Large intestine (tissue), 3 donors: ENCODE results near the gene TSC22D2. TPM values are rescaled to one million over a fixed set of nuclear protein-coding genes. Genes with fewer than 3 reads are reported as not detected.

ENCODE experiments used
- DNase-seq, 2 donors: peaks; one replicate each; pipeline versions ENCODE4 v3.0.0 to v3.0.0-alpha.2; 2013
- H3K27ac ChIP-seq: one replicate; pipeline ENCODE4 v1.5.1; 2013; ENCODE audit warnings: low read length
- H3K27me3 ChIP-seq: 2 replicates; pipeline ENCODE4 v1.6.1; 2013; ENCODE audit warnings: low read length; ENCODE audit not compliant: control insufficient read depth, insufficient read depth
- H3K36me3 ChIP-seq: 2 replicates; pipeline ENCODE4 v1.6.1; 2013; ENCODE audit warnings: low read length; ENCODE audit not compliant: control insufficient read depth, insufficient read depth
- H3K4me1 ChIP-seq: one replicate; pipeline ENCODE4 v1.6.1; 2013; ENCODE audit warnings: low read length; ENCODE audit not compliant: control insufficient read depth, insufficient read depth
- H3K4me3 ChIP-seq: one replicate; pipeline ENCODE4 v1.5.1; 2013; ENCODE audit warnings: low read length
- H3K9me3 ChIP-seq: one replicate; pipeline ENCODE4 v1.6.1; 2013; ENCODE audit warnings: mild to moderate bottlenecking, low read depth, low read length, moderate library complexity; ENCODE audit not compliant: control insufficient read depth
- WGBS: methylation state at CpG from one replicate; pipeline ENCODE4 v1.1.5; 2013; ENCODE audit warnings: low lambda C conversion rate; ENCODE audit not compliant: insufficient coverage; 5-methylcytosine and 5-hydroxymethylcytosine counted together
- polyA plus RNA-seq: library from polyadenylated mRNA; unstranded; fragments of 120-200 nt; gene quantifications from one replicate; pipeline ENCODE4 v1.2.1, GENCODE V29; 2013

TSC22D2 gene
- polyA plus RNA-seq, 1 donor = 45.0 TPM

GRCh38 chr3:150503402-150504099 lies 95.5 kb downstream of the TSC22D2 start:
- Histone ChIP-seq H3K4me1 (no peaks in the 10 kb centered on the region), H3K9me3 (peaks cover 7% of the 10 kb centered on the region), H3K36me3 (no peaks in the 10 kb centered on the region), H3K4me3 (no peak overlapping the region), H3K27ac (no peak overlapping the region), H3K27me3 (no peaks in the 10 kb centered on the region)
- no CpG with 5 or more reads among the region's 5 CpGs for WGBS
- no peak for DNase-seq

- WGBS = no CpG with 5 or more reads among the region's 3 CpGs
- no peak for DNase-seq
- H3K4me1 ChIP-seq = no peaks in the 10 kb centered on the region
Measured at GRCh38 chr3:150504483-150504882, 96.4 kb downstream of the TSC22D2 start.

GRCh38 chr3:150508401-150508800 lies 100.3 kb downstream of the TSC22D2 start:
- Histone ChIP-seq H3K4me3 (no peak overlapping the region), H3K27me3 (no peaks in the 10 kb centered on the region), H3K9me3 (no peaks in the 10 kb centered on the region), H3K36me3 (no peaks in the 10 kb centered on the region), H3K27ac (no peak overlapping the region), H3K4me1 (no peaks in the 10 kb centered on the region)
- DNase-seq = no peak

More at GRCh38 chr3:150504483-150504882, 96.4 kb downstream of the TSC22D2 start:
- H3K27me3 ChIP-seq = no peaks in the 10 kb centered on the region
- H3K9me3 ChIP-seq = peaks cover 7% of the 10 kb centered on the region
- H3K36me3 ChIP-seq = no peaks in the 10 kb centered on the region
- no peak overlapping the region for H3K27ac ChIP-seq
- no peak overlapping the region for H3K4me3 ChIP-seq

- WGBS = no CpG with 5 or more reads among the region's 2 CpGs
- Histone ChIP-seq H3K9me3 (no peaks in the 10 kb centered on the region), H3K27me3 (no peaks in the 10 kb centered on the region), H3K36me3 (no peaks in the 10 kb centered on the region), H3K4me1 (no peaks in the 10 kb centered on the region), H3K27ac (no peak overlapping the region), H3K4me3 (no peak overlapping the region)
- DNase-seq = no peak
Measured at GRCh38 chr3:150509780-150510179, 101.7 kb downstream of the TSC22D2 start.

GRCh38 chr3:150511122-150511821 lies 103.2 kb downstream of the TSC22D2 start:
- H3K36me3 ChIP-seq = no peaks in the 10 kb centered on the region
- no peaks in the 10 kb centered on the region for H3K4me1 ChIP-seq
- no peak overlapping the region for H3K27ac ChIP-seq
- no peaks in the 10 kb centered on the region for H3K27me3 ChIP-seq
- WGBS = 83% methylated on average over 2 of the region's 4 CpGs
- H3K9me3 ChIP-seq = no peaks in the 10 kb centered on the region
- H3K4me3 ChIP-seq = no peak overlapping the region
- DNase-seq = no peak

GRCh38 chr3:150515210-150515609 lies 107.1 kb downstream of the TSC22D2 start:
- no peaks in the 10 kb centered on the region for H3K27me3 ChIP-seq
- no peaks in the 10 kb centered on the region for H3K9me3 ChIP-seq
- H3K4me3 ChIP-seq = no peak overlapping the region
- no peaks in the 10 kb centered on the region for H3K36me3 ChIP-seq
- H3K4me1 ChIP-seq = peaks cover 2% of the 10 kb centered on the region
- 33% methylated on average over 1 of the region's 4 CpGs for WGBS
- no peak overlapping the region for H3K27ac ChIP-seq
- no peak for DNase-seq

Other genes with a start within 250 kb of the TSC22D2 start
- gene SERP1, start 138.2 kb downstream of the TSC22D2 start, polyA plus RNA-seq = 145 TPM
- gene EIF2A, start 138.5 kb downstream of the TSC22D2 start, polyA plus RNA-seq = 134 TPM
- gene SELENOT, start 195.0 kb downstream of the TSC22D2 start, polyA plus RNA-seq = 79.3 TPM